Activated B cell treated with CpG ODN at 0.5 μM for 24 hours (primary cell): ENCODE measurements around the gene GGCT. TPM values are rescaled to one million over a fixed set of nuclear protein-coding genes. Genes with fewer than 3 reads are reported as not detected.

ENCODE experiments used
- ATAC-seq: fragments of 200-7000 bp; cut with Tn5 transposase; one replicate; pipeline ENCODE4 v1.10.0; 2021; ENCODE audit warnings: low read depth, mild to moderate bottlenecking, moderate library complexity
- CTCF ChIA-PET: fragments of 350-600 bp; sonication (Branson Sonifier 250); formaldehyde crosslinking; loops from one replicate; lab custom pipeline; 2021; ENCODE audit warnings: antibody characterized with exemption; lab: Charles Lee
- POLR2A ChIA-PET: fragments of 350-600 bp; sonication (Branson Sonifier 250); formaldehyde crosslinking; loops from one replicate; lab custom pipeline; 2021; ENCODE audit warnings: antibody characterized with exemption; lab: Charles Lee
- DNase-seq: peaks from one replicate; pipeline ENCODE4 v3.0.0; 2022
- H3K27ac Mint-ChIP-seq: one replicate; pipeline ENCODE4 v1.8.0; 2020; ENCODE audit warnings: mixed read lengths
- H3K27me3 Mint-ChIP-seq: one replicate; pipeline ENCODE4 v1.8.0; 2021; ENCODE audit warnings: mixed read lengths
- H3K36me3 Mint-ChIP-seq: one replicate; pipeline ENCODE4 v1.8.0; 2021; ENCODE audit warnings: low read depth, mixed read lengths
- H3K4me1 Mint-ChIP-seq: one replicate; pipeline ENCODE4 v1.8.0; 2021; ENCODE audit warnings: mixed read lengths
- H3K4me3 Mint-ChIP-seq: one replicate; pipeline ENCODE4 v1.8.0; 2020; ENCODE audit warnings: mild to moderate bottlenecking, mixed read lengths
- H3K9me3 Mint-ChIP-seq: one replicate; pipeline ENCODE4 v1.8.0; 2020; ENCODE audit warnings: mixed read lengths
- CTCF ChIP-seq: fragments of 200-600 bp; IDR thresholded peaks from one replicate; pipeline ENCODE4 v1.8.0; 2022; ENCODE audit warnings: antibody characterized with exemption, mild to moderate bottlenecking
- intact Hi-C: fragments of 100-400 bp; cut with micrococcal nuclease; formaldehyde crosslinking; loops from one replicate; pipeline ENCODE4 v1.15.1; 2024
- total RNA-seq: library from RNA; stranded (reverse); gene quantifications from 2 replicates; pipeline ENCODE4 v1.2.3, GENCODE V29; 2022

Gene GGCT
- total RNA-seq, 1 donor from 2014 or later: 24.4 TPM

- Mint-ChIP-seq H3K36me3 (no peaks in the 10 kb centered on the region), H3K27me3 (no peaks in the 10 kb centered on the region), H3K9me3 (no peaks in the 10 kb centered on the region), H3K4me3 (no peak overlapping the region), H3K4me1 (peaks cover 4% of the 10 kb centered on the region), H3K27ac (no peak overlapping the region)
- ChIA-PET CTCF (interaction anchor here (1.4 to 1.8 kb wide), 2 partner anchors 16 to 38 kb away, joined by 3 to 4 read pairs; no protein-coding TSS in a partner anchor), POLR2A (no interaction called here)
- no peak for TF ChIP-seq CTCF
- intact Hi-C loops: no loop called here
- no peak for DNase-seq
- ATAC-seq: no peak
Measured at GRCh38 chr7:30526163-30526562, 21.5 kb upstream of the GGCT start.

GRCh38 chr7:30525429-30525828 lies 20.8 kb upstream of the GGCT start:
- H3K4me1 Mint-ChIP-seq: peaks cover 12% of the 10 kb centered on the region
- ATAC-seq (no peak), DNase-seq (no peak)
- H3K4me3 Mint-ChIP-seq: no peak overlapping the region
- H3K9me3 Mint-ChIP-seq: no peaks in the 10 kb centered on the region
- CTCF ChIA-PET: interaction anchor here (1.4 kb wide), 1 partner anchor 15 kb away, joined by 3 read pairs; no protein-coding TSS in a partner anchor
- H3K27me3 Mint-ChIP-seq: no peaks in the 10 kb centered on the region
- intact Hi-C loops: no loop called here
- H3K27ac Mint-ChIP-seq: no peak overlapping the region
- no peak for TF ChIP-seq CTCF
- POLR2A ChIA-PET: no interaction called here
- H3K36me3 Mint-ChIP-seq: no peaks in the 10 kb centered on the region

GRCh38 chr7:30524545-30524944 lies 19.9 kb upstream of the GGCT start:
- Mint-ChIP-seq H3K4me3 (no peak overlapping the region), H3K27me3 (no peaks in the 10 kb centered on the region), H3K4me1 (peaks cover 15% of the 10 kb centered on the region), H3K9me3 (no peaks in the 10 kb centered on the region), H3K27ac (no peak overlapping the region), H3K36me3 (no peaks in the 10 kb centered on the region)
- ATAC-seq (no peak), DNase-seq (no peak)
- CTCF ChIA-PET: no interaction called here
- intact Hi-C loops: no loop called here
- TF ChIP-seq CTCF: no peak
- POLR2A ChIA-PET: no interaction called here

- intact Hi-C loops: no loop called here
- H3K9me3 Mint-ChIP-seq: no peaks in the 10 kb centered on the region
- H3K36me3 Mint-ChIP-seq: no peaks in the 10 kb centered on the region
- peaks cover 15% of the 10 kb centered on the region for H3K4me1 Mint-ChIP-seq
- H3K27ac Mint-ChIP-seq: no peak overlapping the region
- DNase-seq (no peak), ATAC-seq (no peak)
- TF ChIP-seq CTCF: no peak
- ChIA-PET POLR2A (no interaction called here), CTCF (no interaction called here)
- H3K27me3 Mint-ChIP-seq: no peaks in the 10 kb centered on the region
- no peak overlapping the region for H3K4me3 Mint-ChIP-seq
Measured at GRCh38 chr7:30523466-30523865, 18.8 kb upstream of the GGCT start.

- Mint-ChIP-seq H3K9me3 (no peaks in the 10 kb centered on the region), H3K36me3 (no peaks in the 10 kb centered on the region), H3K4me3 (no peak overlapping the region), H3K27me3 (no peaks in the 10 kb centered on the region), H3K27ac (no peak overlapping the region), H3K4me1 (peaks cover 15% of the 10 kb centered on the region)
- CTCF ChIA-PET: interaction anchor here (0.8 to 1.3 kb wide), 4 partner anchors 12 to 44 kb away, joined by 3 to 7 read pairs (median 4); partner anchors contain the start of gene NOD1
- POLR2A ChIA-PET: no interaction called here
- TF ChIP-seq CTCF: no peak
- intact Hi-C loops: no loop called here
- DNase-seq: no peak
- no peak for ATAC-seq
Measured at GRCh38 chr7:30522159-30522558, 17.5 kb upstream of the GGCT start.
